ENCODE measurements around the gene MAG. TPM values are rescaled to one million over a fixed set of nuclear protein-coding genes. Genes with fewer than 3 reads are reported as not detected.

The MAG gene
- total and polyA plus RNA-seq, 7 donors: 0.06 to 6.1 TPM; not detected in 5

DNA sequence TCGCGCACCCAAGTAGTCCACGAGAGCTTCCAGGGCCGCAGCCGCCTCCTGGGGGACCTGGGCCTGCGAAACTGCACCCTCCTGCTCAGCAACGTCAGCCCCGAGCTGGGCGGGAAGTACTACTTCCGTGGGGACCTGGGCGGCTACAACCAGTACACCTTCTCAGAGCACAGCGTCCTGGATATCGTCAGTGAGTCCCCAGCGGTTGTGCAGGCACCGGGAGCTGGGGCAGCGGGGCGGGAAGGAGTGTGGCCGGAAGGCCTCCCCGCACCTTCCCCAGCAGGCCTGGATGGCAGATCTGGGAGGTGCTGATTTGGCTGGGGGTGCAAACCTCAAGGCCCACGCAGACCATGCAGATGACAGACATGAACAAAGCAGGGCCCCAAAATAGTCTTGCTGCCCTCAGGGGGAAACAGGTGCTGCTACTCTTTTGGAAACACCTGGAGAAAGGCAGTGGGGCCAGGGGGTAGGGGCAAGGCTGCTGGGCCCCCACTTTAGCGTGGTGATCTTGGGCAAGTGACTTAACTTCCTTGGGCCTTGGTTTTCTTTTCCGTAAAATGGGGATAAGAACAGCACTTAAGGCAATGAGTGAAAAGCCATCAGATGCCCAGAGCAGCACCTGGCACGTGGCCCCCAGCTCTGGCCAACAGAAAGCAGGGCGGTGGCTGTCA is 4.0 kb downstream of the MAG start:
- intact Hi-C loops (cut with DNase I): no loop called here
- peaks cover 8 to 75% (median 31%) of the 10 kb centered on the region in 3 donors for H3K27me3 ChIP-seq
- WGBS, 2 donors: 31 to 45% methylated on average over 24 of the region's 24 CpGs
- TF ChIP-seq, protein P1, sequence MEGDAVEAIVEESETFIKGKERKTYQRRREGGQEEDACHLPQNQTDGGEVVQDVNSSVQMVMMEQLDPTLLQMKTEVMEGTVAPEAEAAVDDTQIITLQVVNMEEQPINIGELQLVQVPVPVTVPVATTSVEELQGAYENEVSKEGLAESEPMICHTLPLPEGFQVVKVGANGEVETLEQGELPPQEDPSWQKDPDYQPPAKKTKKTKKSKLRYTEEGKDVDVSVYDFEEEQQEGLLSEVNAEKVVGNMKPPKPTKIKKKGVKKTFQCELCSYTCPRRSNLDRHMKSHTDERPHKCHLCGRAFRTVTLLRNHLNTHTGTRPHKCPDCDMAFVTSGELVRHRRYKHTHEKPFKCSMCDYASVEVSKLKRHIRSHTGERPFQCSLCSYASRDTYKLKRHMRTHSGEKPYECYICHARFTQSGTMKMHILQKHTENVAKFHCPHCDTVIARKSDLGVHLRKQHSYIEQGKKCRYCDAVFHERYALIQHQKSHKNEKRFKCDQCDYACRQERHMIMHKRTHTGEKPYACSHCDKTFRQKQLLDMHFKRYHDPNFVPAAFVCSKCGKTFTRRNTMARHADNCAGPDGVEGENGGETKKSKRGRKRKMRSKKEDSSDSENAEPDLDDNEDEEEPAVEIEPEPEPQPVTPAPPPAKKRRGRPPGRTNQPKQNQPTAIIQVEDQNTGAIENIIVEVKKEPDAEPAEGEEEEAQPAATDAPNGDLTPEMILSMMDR (IDR thresholded peaks at IDR 0.05): no peak
- TF ChIP-seq POLR2A (IDR thresholded peaks at IDR 0.05): no peak
- TF ChIP-seq EP300 (IDR thresholded peaks at IDR 0.05): no peak
- no peak for TF ChIP-seq POLR2AphosphoS5 (IDR thresholded peaks at IDR 0.05)
- no peak overlapping the region for H3K4me3 ChIP-seq
- H3K4me1 ChIP-seq: no peaks in the 10 kb centered on the region
- DNase-seq: no peak
- H3K36me3 ChIP-seq: no peaks in the 10 kb centered on the region
- H3K9me3 ChIP-seq: no peaks in the 10 kb centered on the region
- H3K27ac ChIP-seq: no peak overlapping the region

DNA sequence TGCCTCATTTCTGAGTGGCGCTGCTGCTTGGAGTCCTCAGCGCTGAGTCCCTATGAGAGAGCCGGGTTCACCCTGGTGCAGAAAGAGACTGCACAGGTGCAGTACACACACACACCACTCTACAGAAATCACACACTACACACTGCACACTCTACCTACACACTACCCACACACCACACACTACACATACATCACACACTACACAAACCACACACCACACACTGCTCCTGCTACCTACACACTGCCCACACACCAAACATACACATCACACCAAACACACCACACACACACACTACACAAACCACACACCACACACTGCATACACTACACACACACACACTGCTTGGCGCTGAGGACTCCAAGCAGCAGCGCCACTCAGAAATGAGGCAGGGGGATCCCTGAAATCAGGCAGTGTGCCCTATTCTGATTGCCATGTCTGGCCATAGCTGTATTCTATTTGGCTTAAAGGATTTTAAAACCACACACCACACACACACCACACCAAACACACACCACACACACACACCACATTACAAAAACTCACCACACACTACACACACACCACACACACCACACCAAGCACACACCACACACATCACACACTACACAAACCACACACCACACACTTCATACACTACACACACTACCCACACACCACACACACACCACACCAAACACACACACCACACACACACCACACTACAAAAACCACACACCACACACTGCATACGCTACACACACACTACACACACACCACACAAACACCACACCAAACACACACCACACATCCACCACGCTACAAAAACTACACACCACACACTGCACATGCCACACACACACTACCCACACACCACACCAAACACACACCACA is 4.9 kb downstream of the MAG start:
- 88 to 90% methylated on average over 7 of the region's 7 CpGs for WGBS, 2 donors
- Histone ChIP-seq H3K27me3 (peaks cover 8 to 70% (median 31%) of the 10 kb centered on the region in 3 donors), H3K27ac (no peak overlapping the region), H3K9me3 (no peaks in the 10 kb centered on the region), H3K36me3 (no peaks in the 10 kb centered on the region), H3K4me3 (no peak overlapping the region), H3K4me1 (no peaks in the 10 kb centered on the region)
- DNase-seq: no peak
- intact Hi-C loops (cut with DNase I): no loop called here
- TF ChIP-seq, protein P1 (IDR thresholded peaks at IDR 0.05): no peak
- no peak for TF ChIP-seq POLR2A (IDR thresholded peaks at IDR 0.05)
- no peak for TF ChIP-seq POLR2AphosphoS5 (IDR thresholded peaks at IDR 0.05)
- TF ChIP-seq EP300 (IDR thresholded peaks at IDR 0.05): no peak

DNA sequence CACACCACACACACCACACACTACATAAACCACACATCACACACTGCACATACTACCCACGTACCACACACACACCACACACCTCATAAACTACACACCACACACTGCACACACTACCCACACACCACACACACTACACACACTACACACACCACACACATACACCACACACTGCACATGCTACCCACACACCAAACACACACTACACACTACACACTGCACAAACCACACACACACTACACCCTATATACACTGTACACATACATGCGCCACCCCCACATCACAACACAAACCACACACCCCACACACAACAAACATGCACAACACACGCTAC is 5.5 kb downstream of the MAG start:
- no peak overlapping the region for H3K4me3 ChIP-seq
- no peaks in the 10 kb centered on the region for H3K4me1 ChIP-seq
- peaks cover 8 to 66% (median 31%) of the 10 kb centered on the region in 3 donors for H3K27me3 ChIP-seq
- H3K36me3 ChIP-seq: no peaks in the 10 kb centered on the region
- WGBS, 2 donors: 93 to 95% methylated on average over 3 of the region's 3 CpGs
- intact Hi-C loops (cut with DNase I): no loop called here
- no peaks in the 10 kb centered on the region for H3K9me3 ChIP-seq
- TF ChIP-seq, protein P1 (IDR thresholded peaks at IDR 0.05): no peak
- TF ChIP-seq POLR2A (IDR thresholded peaks at IDR 0.05): no peak
- TF ChIP-seq POLR2AphosphoS5 (IDR thresholded peaks at IDR 0.05): no peak
- no peak for TF ChIP-seq EP300 (IDR thresholded peaks at IDR 0.05)
- DNase-seq: no peak
- no peak overlapping the region for H3K27ac ChIP-seq

DNA sequence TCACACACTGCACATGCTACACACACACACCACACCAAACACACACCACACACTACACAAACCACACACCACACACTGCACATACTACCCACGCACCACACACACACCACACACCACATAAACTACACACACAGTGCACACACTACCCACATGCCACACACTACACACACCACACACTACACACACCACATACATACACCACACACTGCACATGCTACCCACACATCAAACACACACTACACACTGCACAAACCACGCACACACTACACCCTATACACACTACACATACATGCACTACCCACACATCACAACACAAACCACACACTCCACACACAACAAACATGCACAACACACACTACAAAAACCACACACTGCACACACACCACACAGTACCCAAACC is 6.0 kb downstream of the MAG start:
- H3K4me3 ChIP-seq: no peak overlapping the region
- peaks cover 8 to 64% (median 30%) of the 10 kb centered on the region in 3 donors for H3K27me3 ChIP-seq
- no peaks in the 10 kb centered on the region for H3K9me3 ChIP-seq
- WGBS, 2 donors: 92 to 97% methylated on average over 2 of the region's 2 CpGs
- intact Hi-C loops (cut with DNase I): no loop called here
- no peak overlapping the region for H3K27ac ChIP-seq
- TF ChIP-seq, protein P1 (IDR thresholded peaks at IDR 0.05): no peak
- TF ChIP-seq POLR2A (IDR thresholded peaks at IDR 0.05) (no peak), EP300 (IDR thresholded peaks at IDR 0.05) (no peak), POLR2AphosphoS5 (IDR thresholded peaks at IDR 0.05) (no peak)
- no peak for DNase-seq
- H3K4me1 ChIP-seq: no peaks in the 10 kb centered on the region
- no peaks in the 10 kb centered on the region for H3K36me3 ChIP-seq

All from sigmoid colon (tissue), 7 donors.